ENCODE data around the gene RSBN1.

GRCh38 chr1:113779542-113779941, 32.7 kb downstream of the RSBN1 start:
- no peak for TF ChIP-seq POLR2A (IDR thresholded peaks at IDR 0.05; ENCODE audit: low read depth, low read length)
- no peak for TF ChIP-seq POLR2AphosphoS5 (IDR thresholded peaks at IDR 0.05; ENCODE audit: low read depth, low read length)
- no peak for TF ChIP-seq TAF1 (IDR thresholded peaks at IDR 0.05; ENCODE audit: borderline replicate concordance, low read depth, low read length)
